HG03139 (cell line): ENCODE data around the gene SASS6.
A peak's percentile ranks its signal among the peaks of the same experiment; 100 is the strongest.

Experiments used
- ATAC-seq: cut with Tn5 transposase; IDR thresholded peaks from one replicate; pipeline ENCODE4 v1.9.1; 2021; ENCODE audit not compliant: unreplicated experiment

Gene SASS6

GRCh38 chr1:100109554-100110066 is 23.1 kb downstream of the SASS6 start:
- no peak for ATAC-seq

GRCh38 chr1:100107696-100108095 is 25.0 kb downstream of the SASS6 start:
- ATAC-seq: no peak

- no peak for ATAC-seq
Observed at GRCh38 chr1:100101564-100101963, 31.2 kb downstream of the SASS6 start.

- no peak for ATAC-seq
Observed at GRCh38 chr1:100100202-100100601, 32.5 kb downstream of the SASS6 start.

- ATAC-seq: no peak
Observed at GRCh38 chr1:100090471-100090870, 42.3 kb downstream of the SASS6 start.

GRCh38 chr1:100089082-100089481 is 43.6 kb downstream of the SASS6 start:
- ATAC-seq: no peak

- no peak for ATAC-seq
Observed at GRCh38 chr1:100087396-100087795, 45.3 kb downstream of the SASS6 start.

GRCh38 chr1:100080331-100080730 is 52.4 kb downstream of the SASS6 start:
- ATAC-seq: no peak

GRCh38 chr1:100077531-100077930 is 55.2 kb downstream of the SASS6 start:
- ATAC-seq: peak; percentile 41

- ATAC-seq: peak; percentile 49
Observed at GRCh38 chr1:100076744-100077143, 56.0 kb downstream of the SASS6 start.

- ATAC-seq: no peak
Observed at GRCh38 chr1:100076319-100076718, 56.4 kb downstream of the SASS6 start.

GRCh38 chr1:100075773-100076172 is 57.0 kb downstream of the SASS6 start:
- peak; percentile 47 for ATAC-seq

GRCh38 chr1:100074604-100075395 is 57.9 kb downstream of the SASS6 start:
- ATAC-seq: no peak

GRCh38 chr1:100073531-100073930 is 59.2 kb downstream of the SASS6 start:
- ATAC-seq: no peak

- ATAC-seq: no peak
Observed at GRCh38 chr1:100070201-100070939, 62.4 kb downstream of the SASS6 start.

- no peak for ATAC-seq
Observed at GRCh38 chr1:100065969-100066227, 66.8 kb downstream of the SASS6 start.

- ATAC-seq: no peak
Observed at GRCh38 chr1:100065183-100065968, 67.4 kb downstream of the SASS6 start.

- ATAC-seq: no peak
Observed at GRCh38 chr1:100061681-100062080, 71.0 kb downstream of the SASS6 start.

- ATAC-seq: no peak
Observed at GRCh38 chr1:100053727-100054126, 79.0 kb downstream of the SASS6 start.

GRCh38 chr1:100053119-100053518 is 79.6 kb downstream of the SASS6 start:
- no peak for ATAC-seq

GRCh38 chr1:100051893-100052292 is 80.8 kb downstream of the SASS6 start:
- no peak for ATAC-seq

- ATAC-seq: no peak
Observed at GRCh38 chr1:100051401-100051800, 81.3 kb downstream of the SASS6 start.
